Measurements from ENCODE around the gene COL23A1. TPM values are rescaled to one million over a fixed set of nuclear protein-coding genes. Genes with fewer than 3 reads are reported as not detected.
A peak's percentile ranks its signal among the peaks of the same experiment; 100 is the strongest.

The COL23A1 gene
- total RNA-seq, 1 experiment from 2014 or later, result 15.0 TPM

GRCh38 chr5:178236126-178236525 lies 354.1 kb downstream of the COL23A1 start:
- Mint-ChIP-seq H3K36me3 (peaks cover 5% of the 10 kb centered on the region), H3K4me3 (no peak overlapping the region), H3K27me3 (ENCODE audit: low read depth) (no peaks in the 10 kb centered on the region), H3K9me3 (no peaks in the 10 kb centered on the region), H3K4me1 (peaks cover 21% of the 10 kb centered on the region), H3K27ac (no peak overlapping the region)
- POLR2A ChIA-PET, result interaction anchor here (0.6 kb wide), 1 partner anchor 39 kb away, joined by 3 read pairs; no protein-coding TSS in a partner anchor
- no peak for DNase-seq (ENCODE audit: low spot score)
- ATAC-seq, result no peak
- CTCF ChIA-PET, result interaction anchor here (0.6 to 3.3 kb wide), 5 partner anchors 12 to 354 kb away, joined by 3 to 15 read pairs (median 11); partner anchors contain the start of gene COL23A1
- TF ChIP-seq ZNF263 (CRISPR knock-in tag; IDR thresholded peaks at IDR 0.05; ENCODE audit: low read depth), result no peak
- no peak for TF ChIP-seq ZNF232 (CRISPR knock-in tag; IDR thresholded peaks at IDR 0.05)
- no peak for TF ChIP-seq ZSCAN18 (CRISPR knock-in tag; IDR thresholded peaks at IDR 0.05)
- TF ChIP-seq EMX1 (CRISPR knock-in tag; IDR thresholded peaks at IDR 0.05), result no peak
- no peak for TF ChIP-seq PRRX2 (CRISPR knock-in tag; IDR thresholded peaks at IDR 0.05)
- TF ChIP-seq E2F1 (CRISPR knock-in tag; IDR thresholded peaks at IDR 0.05), result no peak

- Mint-ChIP-seq H3K27ac (no peak overlapping the region), H3K27me3 (ENCODE audit: low read depth) (no peaks in the 10 kb centered on the region), H3K9me3 (no peaks in the 10 kb centered on the region), H3K4me3 (no peak overlapping the region), H3K4me1 (peaks cover 24% of the 10 kb centered on the region), H3K36me3 (peaks cover 9% of the 10 kb centered on the region)
- TF ChIP-seq SP1 (CRISPR knock-in tag; conservative IDR thresholded peaks at IDR 0.05) (no peak), TEAD4 (CRISPR knock-in tag; IDR thresholded peaks at IDR 0.05) (no peak), JUN (CRISPR knock-in tag; IDR thresholded peaks at IDR 0.05) (no peak), CREB1 (CRISPR knock-in tag; IDR thresholded peaks at IDR 0.05) (no peak), ZNF512 (CRISPR knock-in tag; IDR thresholded peaks at IDR 0.05; ENCODE audit: borderline replicate concordance) (no peak)
- POLR2A ChIA-PET, result interaction anchor here (1.2 to 1.4 kb wide), 2 partner anchors 31 to 55 kb away, joined by 3 to 4 read pairs; partner anchors contain the start of gene HNRNPAB
- DNase-seq (ENCODE audit: low spot score), result no peak
- CTCF ChIA-PET, result interaction anchor here (0.6 to 3.3 kb wide), 35 partner anchors 8 to 690 kb away, joined by 3 to 24 read pairs (median 5); partner anchors contain the start of genes COL23A1 and ZNF354A
- no peak for ATAC-seq
Measured at GRCh38 chr5:178235588-178235974, 354.6 kb downstream of the COL23A1 start.

- POLR2A ChIA-PET, result interaction anchor here (1.2 to 1.4 kb wide), 2 partner anchors 31 to 55 kb away, joined by 3 to 4 read pairs; partner anchors contain the start of gene HNRNPAB
- H3K27ac Mint-ChIP-seq, result no peak overlapping the region
- peak; percentile 93 for DNase-seq (ENCODE audit: low spot score)
- no peaks in the 10 kb centered on the region for H3K9me3 Mint-ChIP-seq
- peaks cover 24% of the 10 kb centered on the region for H3K4me1 Mint-ChIP-seq
- H3K4me3 Mint-ChIP-seq, result no peak overlapping the region
- peaks cover 10% of the 10 kb centered on the region for H3K36me3 Mint-ChIP-seq
- peak; percentile 53 for ATAC-seq
- H3K27me3 Mint-ChIP-seq (ENCODE audit: low read depth), result no peaks in the 10 kb centered on the region
- TF ChIP-seq E2F5 (CRISPR knock-in tag; IDR thresholded peaks at IDR 0.05), result no peak
- no peak for TF ChIP-seq ZNF281 (CRISPR knock-in tag; IDR thresholded peaks at IDR 0.05)
- no peak for TF ChIP-seq SMAD4 (CRISPR knock-in tag; IDR thresholded peaks at IDR 0.05)
- peak; percentile 95 for TF ChIP-seq GTF2I (CRISPR knock-in tag; conservative IDR thresholded peaks at IDR 0.05)
- TF ChIP-seq CTCF (IDR thresholded peaks at IDR 0.05), result peak; percentile 78
- CTCF ChIA-PET, result interaction anchor here (0.5 to 2.1 kb wide), 40 partner anchors 9 to 689 kb away, joined by 3 to 24 read pairs (median 5); partner anchors contain the start of genes COL23A1 and ZNF354A
Measured at GRCh38 chr5:178234750-178235587, 355.2 kb downstream of the COL23A1 start.
